Naive thymus-derived CD8-positive, alpha-beta T cell (primary cell): Measurements from ENCODE around the gene SLC35A5. TPM values are rescaled to one million over a fixed set of nuclear protein-coding genes. Genes with fewer than 3 reads are reported as not detected.
A peak's percentile ranks its signal among the peaks of the same experiment; 100 is the strongest.

Experiments
- ATAC-seq, 2 donors: fragments of 150-1000 bp; cut with Tn5 transposase in 1 of 2; sonication (Bioruptor Pico), chemical (Tn5 transposase) in 1 of 2; 1 replicate in 1 of 2; 2 replicates in 1 of 2; pipeline ENCODE4 v1.10.0; 2021; ENCODE audit warnings: mild to moderate bottlenecking in 2 of 2, moderate library complexity in 2 of 2
- POLR2A ChIA-PET: fragments of 350-600 bp; sonication (Branson Sonifier 250); formaldehyde crosslinking; loops from one replicate; lab custom pipeline; 2021; ENCODE audit warnings: antibody characterized with exemption; lab: Charles Lee
- DNase-seq, 10 donors: peaks; one replicate each; pipeline versions ENCODE4 v3.0.0 to v3.0.0-alpha.2; 2020 to 2022
- H3K27ac Mint-ChIP-seq, 10 donors: one replicate each; pipeline ENCODE4 v1.8.0; 2020 to 2022; ENCODE audit warnings: mild to moderate bottlenecking in 10 of 10, mixed read lengths in 10 of 10, moderate library complexity in 4 of 10, inconsistent platforms in 1 of 10
- H3K27me3 Mint-ChIP-seq, 5 donors: one replicate each; pipeline ENCODE4 v1.8.0; 2021 to 2022; ENCODE audit warnings: mixed read lengths in 5 of 5
- H3K36me3 Mint-ChIP-seq, 3 donors: one replicate each; pipeline ENCODE4 v1.8.0; 2020 to 2022; ENCODE audit warnings: mixed read lengths in 3 of 3, mild to moderate bottlenecking in 2 of 3, inconsistent platforms in 1 of 3
- H3K4me1 Mint-ChIP-seq, 4 donors: one replicate each; pipeline ENCODE4 v1.8.0; 2021 to 2022; ENCODE audit warnings: mixed read lengths in 4 of 4
- H3K4me3 Mint-ChIP-seq, 10 donors: one replicate each; pipeline ENCODE4 v1.8.0; 2020 to 2022; ENCODE audit warnings: mild to moderate bottlenecking in 10 of 10, mixed read lengths in 10 of 10, moderate library complexity in 6 of 10, inconsistent platforms in 1 of 10
- H3K9me3 Mint-ChIP-seq, 9 donors: one replicate each; pipeline ENCODE4 v1.8.0; 2020 to 2022; ENCODE audit warnings: mixed read lengths in 9 of 9, mild to moderate bottlenecking in 3 of 9, inconsistent platforms in 1 of 9, moderate library complexity in 1 of 9
- polyA plus RNA-seq, 3 donors: library from polyadenylated mRNA; unstranded; fragments of 300-500 nt; fragmentation: Illumina TruSeq; gene quantifications; one replicate each; pipeline ENCODE4 v1.2.3, GENCODE V29; 2021
- total RNA-seq, 8 experiments: library from RNA in 2 of 8; stranded (reverse) in 2 of 8; gene quantifications; one replicate each; pipeline ENCODE4 v1.2.3 and lab custom pipeline; 2021 to 2026

The SLC35A5 gene
- total and polyA plus RNA-seq, 5 experiments from 2014 or later: 7.9 to 24.7 (median 13.7) TPM

- Mint-ChIP-seq H3K9me3 (no peaks in the 10 kb centered on the region), H3K36me3 (peaks cover 4 to 71% (median 16%) of the 10 kb centered on the region in 3 donors), H3K27me3 (no peaks in the 10 kb centered on the region), H3K4me3 (no peak overlapping the region), H3K4me1 (peaks cover 0 to 13% (median 2%) of the 10 kb centered on the region in 4 donors), H3K27ac (peak overlapping the region in 1 of 10 donors; percentile 9)
- DNase-seq: no peak
- POLR2A ChIA-PET: no interaction called here
- no peak for ATAC-seq
Measured at GRCh38 chr3:112579697-112580096, 17.9 kb downstream of the SLC35A5 start.

- ATAC-seq (no peak), DNase-seq (peak in 2 of 10 donors; percentile 21 to 30)
- peak overlapping the region in 1 of 10 donors; percentile 32 for H3K27ac Mint-ChIP-seq
- no peaks in the 10 kb centered on the region for H3K9me3 Mint-ChIP-seq
- POLR2A ChIA-PET: interaction anchor here (1.0 kb wide), 1 partner anchor 21 kb away, joined by 3 read pairs; the partner anchor contains the start of genes ATG3 and SLC35A5
- peaks cover under 1 to 24% (median 5%) of the 10 kb centered on the region in 4 donors for H3K4me1 Mint-ChIP-seq
- no peak overlapping the region for H3K4me3 Mint-ChIP-seq
- peaks cover 0 to 83% (median 33%) of the 10 kb centered on the region in 3 donors for H3K36me3 Mint-ChIP-seq
- H3K27me3 Mint-ChIP-seq: no peaks in the 10 kb centered on the region
Measured at GRCh38 chr3:112582244-112582874, 20.5 kb downstream of the SLC35A5 start.

DNA sequence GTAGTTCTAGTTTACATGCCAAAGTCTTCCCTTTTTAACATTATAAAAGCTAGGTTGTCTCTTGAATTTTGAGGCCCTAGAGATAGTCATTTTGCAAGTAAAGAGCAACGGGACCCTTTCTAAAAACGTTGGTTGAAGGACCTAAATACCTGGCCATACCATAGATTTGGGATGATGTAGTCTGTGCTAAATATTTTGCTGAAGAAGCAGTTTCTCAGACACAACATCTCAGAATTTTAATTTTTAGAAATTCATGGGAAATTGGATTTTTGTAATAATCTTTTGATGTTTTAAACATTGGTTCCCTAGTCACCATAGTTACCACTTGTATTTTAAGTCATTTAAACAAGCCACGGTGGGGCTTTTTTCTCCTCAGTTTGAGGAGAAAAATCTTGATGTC lies 21.3 kb downstream of the SLC35A5 start:
- Mint-ChIP-seq H3K27ac (no peak overlapping the region), H3K4me1 (peaks cover 4 to 28% (median 8%) of the 10 kb centered on the region in 4 donors), H3K27me3 (no peaks in the 10 kb centered on the region), H3K9me3 (no peaks in the 10 kb centered on the region), H3K4me3 (no peak overlapping the region), H3K36me3 (peaks cover 0 to 89% (median 37%) of the 10 kb centered on the region in 3 donors)
- no peak for ATAC-seq
- no peak for DNase-seq
- POLR2A ChIA-PET: no interaction called here

GRCh38 chr3:112585782-112586181 lies 23.9 kb downstream of the SLC35A5 start:
- peaks cover 4 to 90% (median 57%) of the 10 kb centered on the region in 3 donors for H3K36me3 Mint-ChIP-seq
- peak overlapping the region in 3 of 10 donors; percentile 13 to 65 (median 22) for H3K27ac Mint-ChIP-seq
- POLR2A ChIA-PET: no interaction called here
- no peak for DNase-seq
- H3K27me3 Mint-ChIP-seq: no peaks in the 10 kb centered on the region
- peaks cover 4 to 21% (median 13%) of the 10 kb centered on the region in 4 donors for H3K4me1 Mint-ChIP-seq
- no peak overlapping the region for H3K4me3 Mint-ChIP-seq
- no peak for ATAC-seq
- no peaks in the 10 kb centered on the region for H3K9me3 Mint-ChIP-seq

DNA sequence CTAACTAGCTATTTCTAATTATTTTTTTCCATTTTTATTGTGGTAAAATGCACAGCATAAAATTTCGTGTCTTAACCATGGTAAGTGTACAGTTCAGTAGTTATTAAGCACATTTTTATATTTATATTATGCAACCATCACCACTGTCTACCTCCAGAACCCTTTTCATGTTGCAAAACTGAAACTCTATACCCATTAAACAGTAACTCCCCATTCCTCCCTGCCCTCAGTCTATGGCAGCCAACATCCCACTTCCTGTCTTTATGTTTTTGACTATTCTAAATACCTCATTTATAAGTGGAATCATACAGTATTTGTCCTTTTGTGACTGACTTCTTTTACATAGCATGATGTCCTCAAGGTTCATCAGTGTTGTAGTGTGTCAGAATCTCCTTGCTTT lies 25.5 kb downstream of the SLC35A5 start:
- peaks cover 0 to 5% (median 0%) of the 10 kb centered on the region in 9 donors for H3K9me3 Mint-ChIP-seq
- H3K4me3 Mint-ChIP-seq: no peak overlapping the region
- no peak for ATAC-seq
- DNase-seq: no peak
- no peak overlapping the region for H3K27ac Mint-ChIP-seq
- POLR2A ChIA-PET: no interaction called here
- no peaks in the 10 kb centered on the region for H3K27me3 Mint-ChIP-seq
- H3K4me1 Mint-ChIP-seq: peaks cover 5 to 31% (median 15%) of the 10 kb centered on the region in 4 donors
- H3K36me3 Mint-ChIP-seq: peaks cover 7 to 92% (median 64%) of the 10 kb centered on the region in 3 donors

DNA sequence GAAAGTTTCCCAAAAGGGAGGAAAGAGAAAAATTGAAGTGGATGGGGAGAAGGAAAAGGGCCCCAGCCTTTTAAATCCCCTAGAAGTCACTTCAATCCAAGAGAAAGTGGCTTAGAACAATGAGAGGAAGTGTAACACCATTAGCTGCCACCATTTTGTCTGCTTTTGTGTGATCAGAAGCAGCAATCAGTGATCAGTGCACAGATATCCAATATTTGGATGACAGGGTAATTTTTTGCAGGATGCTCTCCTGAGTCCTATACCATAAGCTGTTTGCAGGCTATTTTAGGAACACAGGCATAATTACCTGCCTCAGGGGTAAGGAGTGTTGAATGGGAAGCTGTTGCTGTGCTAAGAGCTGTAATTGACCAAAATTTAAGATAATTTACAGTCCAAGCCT lies 31.4 kb downstream of the SLC35A5 start:
- peaks cover 22 to 73% (median 59%) of the 10 kb centered on the region in 3 donors for H3K36me3 Mint-ChIP-seq
- no peaks in the 10 kb centered on the region for H3K27me3 Mint-ChIP-seq
- peaks cover 0 to 13% (median 4%) of the 10 kb centered on the region in 9 donors for H3K9me3 Mint-ChIP-seq
- DNase-seq: no peak
- H3K4me1 Mint-ChIP-seq: peaks cover 3 to 26% (median 7%) of the 10 kb centered on the region in 4 donors
- H3K27ac Mint-ChIP-seq: no peak overlapping the region
- no peak overlapping the region for H3K4me3 Mint-ChIP-seq
- POLR2A ChIA-PET: no interaction called here
- ATAC-seq: no peak

GRCh38 chr3:112594856-112595255 lies 33.0 kb downstream of the SLC35A5 start:
- POLR2A ChIA-PET: no interaction called here
- ATAC-seq (no peak), DNase-seq (no peak)
- Mint-ChIP-seq H3K27ac (no peak overlapping the region), H3K9me3 (peaks cover 0 to 13% (median 4%) of the 10 kb centered on the region in 9 donors), H3K36me3 (peaks cover 22 to 60% (median 46%) of the 10 kb centered on the region in 3 donors), H3K4me3 (no peak overlapping the region), H3K4me1 (peaks cover 3 to 26% (median 7%) of the 10 kb centered on the region in 4 donors), H3K27me3 (no peaks in the 10 kb centered on the region)

DNA sequence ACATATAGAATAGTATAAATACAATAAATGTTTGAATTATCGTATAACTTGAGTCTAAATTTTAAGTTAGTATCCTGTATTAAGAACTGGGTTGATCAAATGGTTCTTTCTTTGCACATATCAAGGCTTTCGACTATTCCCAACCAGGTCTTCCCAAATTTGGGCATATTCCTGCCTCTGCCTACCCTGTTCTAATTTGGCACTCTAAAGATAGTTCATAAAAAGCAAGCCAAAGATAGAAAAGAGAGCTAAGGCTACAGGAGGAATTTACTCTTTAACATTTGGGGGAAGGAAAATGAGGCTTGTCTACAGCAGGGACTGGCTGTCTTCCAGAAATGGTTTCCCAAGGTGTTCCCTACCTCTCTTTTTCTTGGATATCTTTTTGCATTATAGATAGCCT lies 36.1 kb downstream of the SLC35A5 start:
- Mint-ChIP-seq H3K9me3 (peaks cover 0 to 2% (median under 1%) of the 10 kb centered on the region in 9 donors), H3K27me3 (no peaks in the 10 kb centered on the region), H3K27ac (peak overlapping the region in 1 of 10 donors; percentile 17), H3K36me3 (peaks cover 9 to 29% (median 17%) of the 10 kb centered on the region in 3 donors), H3K4me3 (no peak overlapping the region), H3K4me1 (peaks cover 0 to under 1% (median 0%) of the 10 kb centered on the region in 4 donors)
- POLR2A ChIA-PET: no interaction called here
- DNase-seq (no peak), ATAC-seq (no peak)

- no peaks in the 10 kb centered on the region for H3K4me1 Mint-ChIP-seq
- H3K27me3 Mint-ChIP-seq: no peaks in the 10 kb centered on the region
- DNase-seq (no peak), ATAC-seq (no peak)
- no peak overlapping the region for H3K4me3 Mint-ChIP-seq
- no peaks in the 10 kb centered on the region for H3K9me3 Mint-ChIP-seq
- H3K36me3 Mint-ChIP-seq: peaks cover 6 to 23% (median 11%) of the 10 kb centered on the region in 3 donors
- POLR2A ChIA-PET: no interaction called here
- no peak overlapping the region for H3K27ac Mint-ChIP-seq
Measured at GRCh38 chr3:112598731-112599130, 36.9 kb downstream of the SLC35A5 start.

DNA sequence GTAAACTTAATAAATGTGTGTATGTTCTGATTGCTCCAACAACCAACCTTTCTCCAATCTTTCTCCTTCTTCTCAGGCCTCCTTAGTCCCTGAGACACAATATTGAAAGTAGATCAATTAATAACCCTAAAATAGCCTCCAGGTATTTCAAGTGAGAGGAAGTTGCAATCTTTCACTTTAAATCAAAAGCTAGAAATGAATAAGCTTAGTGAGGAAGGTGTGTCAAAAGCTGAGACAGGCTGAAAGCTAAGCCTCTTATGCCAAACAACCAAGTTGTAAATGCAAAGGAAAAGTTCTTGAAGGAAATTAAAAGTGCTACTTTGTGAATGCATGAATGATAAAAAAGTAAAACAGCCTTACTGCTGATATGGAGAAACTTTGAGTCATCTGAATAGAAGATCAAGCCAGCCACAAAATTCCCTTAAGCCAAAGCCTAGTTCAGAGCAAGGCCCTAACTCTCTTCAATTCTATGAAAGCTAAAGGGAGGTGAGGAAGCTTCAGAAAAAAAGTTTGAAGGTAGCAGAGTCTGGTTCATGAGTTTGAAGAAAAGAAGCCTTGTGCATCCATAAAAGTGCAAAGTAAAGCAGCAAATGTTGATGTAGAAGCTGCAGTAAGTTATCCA lies 40.5 kb downstream of the SLC35A5 start:
- H3K4me1 Mint-ChIP-seq: peaks cover 0 to 8% (median 2%) of the 10 kb centered on the region in 4 donors
- DNase-seq (no peak), ATAC-seq (no peak)
- no peak overlapping the region for H3K4me3 Mint-ChIP-seq
- POLR2A ChIA-PET: no interaction called here
- peaks cover 0 to 4% (median 4%) of the 10 kb centered on the region in 3 donors for H3K36me3 Mint-ChIP-seq
- peak overlapping the region in 1 of 10 donors; percentile 12 for H3K27ac Mint-ChIP-seq
- H3K27me3 Mint-ChIP-seq: peaks cover 0 to 5% (median 2%) of the 10 kb centered on the region in 5 donors
- H3K9me3 Mint-ChIP-seq: no peaks in the 10 kb centered on the region

- H3K4me3 Mint-ChIP-seq: no peak overlapping the region
- H3K9me3 Mint-ChIP-seq: no peaks in the 10 kb centered on the region
- DNase-seq (no peak), ATAC-seq (no peak)
- peaks cover 0 to 8% (median 2%) of the 10 kb centered on the region in 4 donors for H3K4me1 Mint-ChIP-seq
- POLR2A ChIA-PET: no interaction called here
- no peak overlapping the region for H3K27ac Mint-ChIP-seq
- peaks cover 5 to 11% (median 8%) of the 10 kb centered on the region in 5 donors for H3K27me3 Mint-ChIP-seq
- no peaks in the 10 kb centered on the region for H3K36me3 Mint-ChIP-seq
Measured at GRCh38 chr3:112604536-112604935, 42.7 kb downstream of the SLC35A5 start.

DNA sequence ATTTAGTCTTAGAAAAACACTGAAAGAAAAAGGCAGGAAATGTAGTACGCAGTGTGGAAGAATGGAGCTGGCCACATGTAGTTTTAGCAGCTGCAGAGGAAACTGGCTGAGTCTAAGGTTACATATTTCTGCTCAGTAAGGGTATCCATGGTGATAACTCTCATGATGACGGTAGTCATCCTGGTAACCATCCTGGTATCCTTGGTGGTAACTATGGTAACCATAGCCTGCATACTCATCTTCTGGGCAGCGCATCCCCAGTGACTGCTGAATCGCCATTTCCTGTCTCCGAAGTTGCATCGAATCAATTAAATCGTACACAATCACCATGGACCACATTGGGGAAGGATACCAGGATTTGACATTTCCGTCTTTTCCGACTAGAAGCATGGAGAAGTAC lies 43.4 kb downstream of the SLC35A5 start:
- Mint-ChIP-seq H3K36me3 (no peaks in the 10 kb centered on the region), H3K27me3 (peaks cover 7 to 12% (median 10%) of the 10 kb centered on the region in 5 donors), H3K27ac (no peak overlapping the region), H3K9me3 (no peaks in the 10 kb centered on the region), H3K4me3 (no peak overlapping the region), H3K4me1 (peaks cover 0 to 8% (median 2%) of the 10 kb centered on the region in 4 donors)
- no peak for DNase-seq
- POLR2A ChIA-PET: no interaction called here
- peak in 1 of 2 donors; percentile 53 for ATAC-seq

- H3K27ac Mint-ChIP-seq: no peak overlapping the region
- POLR2A ChIA-PET: no interaction called here
- ATAC-seq: no peak
Measured at GRCh38 chr3:112606098-112606497, 44.3 kb downstream of the SLC35A5 start.

More at GRCh38 chr3:112606098-112606497, 44.3 kb downstream of the SLC35A5 start:
- H3K9me3 Mint-ChIP-seq: no peaks in the 10 kb centered on the region
- no peak overlapping the region for H3K4me3 Mint-ChIP-seq
- H3K27me3 Mint-ChIP-seq: peaks cover 7 to 13% (median 10%) of the 10 kb centered on the region in 5 donors
- H3K36me3 Mint-ChIP-seq: no peaks in the 10 kb centered on the region
- peaks cover 0 to 8% (median 2%) of the 10 kb centered on the region in 4 donors for H3K4me1 Mint-ChIP-seq
- DNase-seq: no peak
